Peyer's patch (tissue), 4 donors: Measurements from ENCODE around the gene ZNF25.

Experiments used
- POLR2A ChIP-seq, 2 donors: fragments of 450-650 bp; IDR thresholded peaks; one replicate each; pipeline ENCODE4 v1.5.1; 2017; ENCODE audit warnings: antibody characterized with exemption in 2 of 2, mild to moderate bottlenecking in 2 of 2, moderate library complexity in 2 of 2
- TF ChIP-seq, protein P1 (sequence below), 6 experiments: fragments of 450-650 bp in 4 of 6; fragments of 200-600 bp in 2 of 6; sonication (generic) in 1 of 6; IDR thresholded peaks; one replicate each; pipeline ENCODE4 v1.5.1; 2017 to 2019; ENCODE audit warnings: antibody characterized with exemption in 6 of 6, mild to moderate bottlenecking in 3 of 6, moderate library complexity in 1 of 6

- TF ChIP-seq, protein P1, sequence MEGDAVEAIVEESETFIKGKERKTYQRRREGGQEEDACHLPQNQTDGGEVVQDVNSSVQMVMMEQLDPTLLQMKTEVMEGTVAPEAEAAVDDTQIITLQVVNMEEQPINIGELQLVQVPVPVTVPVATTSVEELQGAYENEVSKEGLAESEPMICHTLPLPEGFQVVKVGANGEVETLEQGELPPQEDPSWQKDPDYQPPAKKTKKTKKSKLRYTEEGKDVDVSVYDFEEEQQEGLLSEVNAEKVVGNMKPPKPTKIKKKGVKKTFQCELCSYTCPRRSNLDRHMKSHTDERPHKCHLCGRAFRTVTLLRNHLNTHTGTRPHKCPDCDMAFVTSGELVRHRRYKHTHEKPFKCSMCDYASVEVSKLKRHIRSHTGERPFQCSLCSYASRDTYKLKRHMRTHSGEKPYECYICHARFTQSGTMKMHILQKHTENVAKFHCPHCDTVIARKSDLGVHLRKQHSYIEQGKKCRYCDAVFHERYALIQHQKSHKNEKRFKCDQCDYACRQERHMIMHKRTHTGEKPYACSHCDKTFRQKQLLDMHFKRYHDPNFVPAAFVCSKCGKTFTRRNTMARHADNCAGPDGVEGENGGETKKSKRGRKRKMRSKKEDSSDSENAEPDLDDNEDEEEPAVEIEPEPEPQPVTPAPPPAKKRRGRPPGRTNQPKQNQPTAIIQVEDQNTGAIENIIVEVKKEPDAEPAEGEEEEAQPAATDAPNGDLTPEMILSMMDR (IDR thresholded peaks at IDR 0.05), result no peak
- TF ChIP-seq POLR2A (IDR thresholded peaks at IDR 0.05), result no peak
Observed at GRCh38 chr10:37934791-37935190, 41.7 kb downstream of the ZNF25 start.
